GM12875 (cell line): Measurements from ENCODE around the gene RANBP2.

Experiments
- H3K4me3 ChIP-seq: one replicate; pipeline ENCODE4 v1.5.1; 2011; ENCODE audit warnings: low read depth, low read length, control low read depth
- TF ChIP-seq, protein P1 (sequence below): IDR thresholded peaks from 2 replicates; pipeline ENCODE4 v1.5.1; 2011; ENCODE audit warnings: low read depth, mild to moderate bottlenecking, control low read depth, inconsistent platforms, low read length, moderate library complexity, borderline replicate concordance; ENCODE audit not compliant: insufficient read depth

Gene RANBP2

GRCh38 chr2:108824316-108825070 is 105.2 kb downstream of the RANBP2 start:
- TF ChIP-seq, protein P1, sequence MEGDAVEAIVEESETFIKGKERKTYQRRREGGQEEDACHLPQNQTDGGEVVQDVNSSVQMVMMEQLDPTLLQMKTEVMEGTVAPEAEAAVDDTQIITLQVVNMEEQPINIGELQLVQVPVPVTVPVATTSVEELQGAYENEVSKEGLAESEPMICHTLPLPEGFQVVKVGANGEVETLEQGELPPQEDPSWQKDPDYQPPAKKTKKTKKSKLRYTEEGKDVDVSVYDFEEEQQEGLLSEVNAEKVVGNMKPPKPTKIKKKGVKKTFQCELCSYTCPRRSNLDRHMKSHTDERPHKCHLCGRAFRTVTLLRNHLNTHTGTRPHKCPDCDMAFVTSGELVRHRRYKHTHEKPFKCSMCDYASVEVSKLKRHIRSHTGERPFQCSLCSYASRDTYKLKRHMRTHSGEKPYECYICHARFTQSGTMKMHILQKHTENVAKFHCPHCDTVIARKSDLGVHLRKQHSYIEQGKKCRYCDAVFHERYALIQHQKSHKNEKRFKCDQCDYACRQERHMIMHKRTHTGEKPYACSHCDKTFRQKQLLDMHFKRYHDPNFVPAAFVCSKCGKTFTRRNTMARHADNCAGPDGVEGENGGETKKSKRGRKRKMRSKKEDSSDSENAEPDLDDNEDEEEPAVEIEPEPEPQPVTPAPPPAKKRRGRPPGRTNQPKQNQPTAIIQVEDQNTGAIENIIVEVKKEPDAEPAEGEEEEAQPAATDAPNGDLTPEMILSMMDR: no peak
- H3K4me3 ChIP-seq: no peak overlapping the region

DNA sequence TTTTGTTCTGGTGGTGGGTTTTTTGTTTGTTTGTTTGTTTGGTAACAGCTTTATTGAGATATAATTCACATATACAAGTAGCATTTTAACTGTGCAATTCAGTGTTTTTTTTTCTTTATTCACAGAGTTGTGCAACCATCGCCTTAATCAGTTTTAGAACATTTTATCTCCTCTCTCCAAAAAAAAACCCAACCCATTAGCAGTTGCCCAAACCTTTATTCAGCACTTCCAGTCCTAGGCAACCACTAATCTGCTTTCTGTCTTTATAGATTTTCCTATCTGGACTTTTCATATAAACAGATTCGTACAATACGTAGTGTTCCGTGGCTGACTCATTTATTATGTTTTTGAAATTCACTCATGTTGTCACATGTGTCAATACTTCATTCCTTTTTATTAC is 106.0 kb downstream of the RANBP2 start:
- H3K4me3 ChIP-seq: no peak overlapping the region
- TF ChIP-seq, protein P1: no peak

GRCh38 chr2:108825736-108826135 is 106.5 kb downstream of the RANBP2 start:
- TF ChIP-seq, protein P1: no peak
- H3K4me3 ChIP-seq: no peak overlapping the region

GRCh38 chr2:108829578-108830310 is 110.5 kb downstream of the RANBP2 start:
- TF ChIP-seq, protein P1: no peak
- no peak overlapping the region for H3K4me3 ChIP-seq

DNA sequence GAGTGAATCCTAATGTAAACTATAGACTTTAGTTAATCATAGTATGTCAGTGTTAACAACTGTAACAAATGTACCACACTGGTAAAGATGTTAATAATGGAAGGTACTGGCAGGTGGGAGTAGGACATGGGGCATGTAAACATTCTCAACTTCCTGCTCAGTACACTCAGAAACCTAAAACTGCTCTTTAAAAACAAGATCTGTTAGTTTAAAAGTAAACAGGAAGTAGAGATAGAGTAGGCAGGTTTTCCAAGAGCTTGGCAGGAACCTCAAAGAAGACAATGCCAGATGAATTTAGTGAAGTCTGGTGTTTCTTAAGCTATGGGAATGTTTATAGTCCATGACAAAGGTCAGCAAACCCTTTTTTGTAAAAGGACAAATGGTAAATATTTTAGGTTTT is 113.9 kb downstream of the RANBP2 start:
- TF ChIP-seq, protein P1: no peak
- H3K4me3 ChIP-seq: no peak overlapping the region

DNA sequence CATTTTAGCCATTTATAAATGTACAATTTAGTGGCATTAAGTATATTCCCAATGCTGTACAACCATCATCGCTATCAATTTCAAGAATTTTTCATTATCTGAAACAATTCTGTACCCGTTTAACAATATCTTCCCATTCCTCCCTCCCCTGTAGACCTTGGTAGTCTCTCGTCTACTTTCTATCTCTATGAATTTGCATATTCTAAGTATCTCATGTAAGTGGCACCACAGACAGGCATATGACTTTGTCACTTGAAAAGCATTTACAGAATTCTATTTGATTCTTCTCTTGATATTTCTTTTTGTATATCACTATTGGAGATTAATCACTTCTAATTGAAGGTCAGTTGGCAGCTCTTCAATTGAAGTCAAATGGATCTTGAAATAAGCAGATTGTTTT is 115.3 kb downstream of the RANBP2 start:
- no peak overlapping the region for H3K4me3 ChIP-seq
- TF ChIP-seq, protein P1: no peak

GRCh38 chr2:108835040-108835439 is 115.8 kb downstream of the RANBP2 start:
- TF ChIP-seq, protein P1: no peak
- no peak overlapping the region for H3K4me3 ChIP-seq
